Karpas-422 (cell line): ENCODE data around the gene ZBTB48. TPM values are rescaled to one million over a fixed set of nuclear protein-coding genes. Genes with fewer than 3 reads are reported as not detected.

Experiments used
- DNase-seq: peaks from one replicate; pipeline ENCODE4 v3.0.0-alpha.2; 2015
- H2AFZ ChIP-seq: fragments of 200-600 bp; sonication (generic); 2 replicates; pipeline ENCODE4 v1.6.1; 2014; ENCODE audit warnings: antibody characterized with exemption, low read length, mixed read lengths
- H3K27ac ChIP-seq: fragments of 200-600 bp; sonication (generic); 2 replicates; pipeline ENCODE4 v1.5.1; 2014; ENCODE audit warnings: mild to moderate bottlenecking, low read length, moderate library complexity
- H3K27me3 ChIP-seq: fragments of 200-600 bp; sonication (generic); 2 replicates; pipeline ENCODE4 v1.6.1; 2014; ENCODE audit warnings: low read length, mixed read lengths
- H3K36me3 ChIP-seq: fragments of 200-600 bp; sonication (generic); 2 replicates; pipeline ENCODE4 v1.6.1; 2014; ENCODE audit warnings: low read length, mixed read lengths; ENCODE audit not compliant: insufficient read depth
- H3K4me1 ChIP-seq: fragments of 200-600 bp; sonication (generic); 2 replicates; pipeline ENCODE4 v1.6.1; 2014; ENCODE audit warnings: mild to moderate bottlenecking, low read length, mixed read lengths
- H3K4me2 ChIP-seq: fragments of 200-600 bp; sonication (generic); 2 replicates; pipeline ENCODE4 v1.6.1; 2014; ENCODE audit warnings: low read length, low read depth, mild to moderate bottlenecking; ENCODE audit not compliant: poor library complexity, severe bottlenecking
- H3K4me3 ChIP-seq: fragments of 200-600 bp; sonication (generic); 2 replicates; pipeline ENCODE4 v1.5.1; 2014; ENCODE audit warnings: mild to moderate bottlenecking, antibody characterized with exemption, low read length, mixed read lengths
- H3K79me2 ChIP-seq: fragments of 200-600 bp; sonication (generic); 2 replicates; pipeline ENCODE4 v1.6.1; 2014; ENCODE audit warnings: mild to moderate bottlenecking, low read length, mixed read lengths
- H3K9ac ChIP-seq: fragments of 200-600 bp; sonication (generic); 2 replicates; pipeline ENCODE4 v1.6.0; 2014; ENCODE audit warnings: low read length
- H3K9me2 ChIP-seq: fragments of 200-600 bp; sonication (generic), shearing (Covaris generic); replicated peaks from 2 replicates; pipeline ENCODE4 v1.6.0; 2014; ENCODE audit warnings: mild to moderate bottlenecking, low read length, moderate library complexity; ENCODE audit not compliant: insufficient read depth
- H3K9me3 ChIP-seq: fragments of 300-700, 200-600 bp; sonication (generic); 2 replicates; pipeline ENCODE4 v1.6.1; 2014; ENCODE audit warnings: low read length, mixed read lengths
- H4K20me1 ChIP-seq: fragments of 200-600 bp; sonication (generic); 2 replicates; pipeline ENCODE4 v1.6.1; 2014; ENCODE audit warnings: mild to moderate bottlenecking, antibody characterized with exemption, low read length, low read depth; ENCODE audit not compliant: insufficient read depth
- total RNA-seq: library from RNA; depleted of rRNA; stranded (reverse); fragments of >200 nt; shearing (Covaris generic); gene quantifications from 2 replicates; pipeline ENCODE4 v1.2.3, GENCODE V29; 2014; ENCODE audit warnings: low replicate concordance

Gene ZBTB48
- total RNA-seq, 1 experiment from 2014 or later = 36.3 TPM

- Histone ChIP-seq H3K27me3 (no peaks in the 10 kb centered on the region), H2AFZ (no peak overlapping the region), H3K79me2 (peaks cover 22% of the 10 kb centered on the region), H3K4me2 (no peak overlapping the region), H3K9me3 (no peaks in the 10 kb centered on the region), H3K9ac (no peak overlapping the region), H3K4me1 (peaks cover 29% of the 10 kb centered on the region), H3K4me3 (no peak overlapping the region), H3K36me3 (peaks cover 16% of the 10 kb centered on the region), H3K27ac (no peak overlapping the region), H4K20me1 (peaks cover 20% of the 10 kb centered on the region), H3K9me2 (no peaks in the 10 kb centered on the region)
- DNase-seq = no peak
Measured at GRCh38 chr1:6585841-6586240, 6.0 kb downstream of the ZBTB48 start.

- no peak overlapping the region for H3K4me3 ChIP-seq
- H3K4me2 ChIP-seq = no peak overlapping the region
- H3K9ac ChIP-seq = no peak overlapping the region
- H3K9me3 ChIP-seq = no peaks in the 10 kb centered on the region
- H3K4me1 ChIP-seq = peaks cover 23% of the 10 kb centered on the region
- H3K36me3 ChIP-seq = peaks cover 16% of the 10 kb centered on the region
- H3K27ac ChIP-seq = no peak overlapping the region
- no peaks in the 10 kb centered on the region for H3K9me2 ChIP-seq
- no peaks in the 10 kb centered on the region for H3K27me3 ChIP-seq
- H3K79me2 ChIP-seq = peaks cover 16% of the 10 kb centered on the region
- peaks cover 16% of the 10 kb centered on the region for H4K20me1 ChIP-seq
- DNase-seq = no peak
- H2AFZ ChIP-seq = no peak overlapping the region
Measured at GRCh38 chr1:6586404-6586816, 6.6 kb downstream of the ZBTB48 start.

- H3K9me2 ChIP-seq = no peaks in the 10 kb centered on the region
- peaks cover 16% of the 10 kb centered on the region for H3K36me3 ChIP-seq
- DNase-seq = no peak
- no peak overlapping the region for H3K4me2 ChIP-seq
- no peak overlapping the region for H3K4me3 ChIP-seq
- no peak overlapping the region for H2AFZ ChIP-seq
- H4K20me1 ChIP-seq = peaks cover 11% of the 10 kb centered on the region; the same call in 1 of the 2 replicates
- H3K9ac ChIP-seq = no peak overlapping the region
- peaks cover 6% of the 10 kb centered on the region for H3K79me2 ChIP-seq
- peak overlapping the region; percentile 12; the same call in 1 of the 2 replicates for H3K27ac ChIP-seq
- H3K27me3 ChIP-seq = no peaks in the 10 kb centered on the region
- H3K9me3 ChIP-seq = no peaks in the 10 kb centered on the region
- peaks cover 15% of the 10 kb centered on the region for H3K4me1 ChIP-seq
Measured at GRCh38 chr1:6587261-6588005, 7.6 kb downstream of the ZBTB48 start.

- no peaks in the 10 kb centered on the region for H3K9me3 ChIP-seq
- peaks cover 15% of the 10 kb centered on the region for H3K4me1 ChIP-seq
Measured at GRCh38 chr1:6588128-6588892, 8.5 kb downstream of the ZBTB48 start.

GRCh38 chr1:6588893-6589520 is 9.2 kb downstream of the ZBTB48 start:
- Histone ChIP-seq H4K20me1 (peaks cover 11% of the 10 kb centered on the region; the same call in 1 of the 2 replicates), H3K79me2 (no peaks in the 10 kb centered on the region), H3K27me3 (no peaks in the 10 kb centered on the region), H3K4me2 (no peak overlapping the region), H3K36me3 (peaks cover 16% of the 10 kb centered on the region), H3K4me3 (no peak overlapping the region), H3K27ac (no peak overlapping the region), H3K4me1 (peaks cover 15% of the 10 kb centered on the region), H3K9me3 (no peaks in the 10 kb centered on the region), H3K9me2 (no peaks in the 10 kb centered on the region), H2AFZ (no peak overlapping the region), H3K9ac (no peak overlapping the region)
- DNase-seq = no peak

More at GRCh38 chr1:6588128-6588892, 8.5 kb downstream of the ZBTB48 start:
- Histone ChIP-seq H3K9ac (no peak overlapping the region), H3K79me2 (no peaks in the 10 kb centered on the region), H2AFZ (no peak overlapping the region), H3K36me3 (peaks cover 16% of the 10 kb centered on the region), H3K4me2 (no peak overlapping the region), H3K27ac (no peak overlapping the region), H3K9me2 (no peaks in the 10 kb centered on the region), H3K27me3 (no peaks in the 10 kb centered on the region), H3K4me3 (no peak overlapping the region), H4K20me1 (peaks cover 11% of the 10 kb centered on the region; the same call in 1 of the 2 replicates)
- DNase-seq = no peak

- Histone ChIP-seq H4K20me1 (peaks cover 11% of the 10 kb centered on the region; the same call in 1 of the 2 replicates), H3K4me3 (no peak overlapping the region), H3K27me3 (no peaks in the 10 kb centered on the region), H3K9ac (no peak overlapping the region), H3K79me2 (no peaks in the 10 kb centered on the region), H3K4me1 (peaks cover 15% of the 10 kb centered on the region), H3K36me3 (peaks cover 16% of the 10 kb centered on the region), H3K27ac (no peak overlapping the region), H3K9me2 (no peaks in the 10 kb centered on the region), H2AFZ (no peak overlapping the region), H3K4me2 (no peak overlapping the region), H3K9me3 (no peaks in the 10 kb centered on the region)
- no peak for DNase-seq
Measured at GRCh38 chr1:6590046-6590445, 10.3 kb downstream of the ZBTB48 start.

- Histone ChIP-seq H3K4me3 (no peak overlapping the region), H3K27ac (no peak overlapping the region), H3K79me2 (no peaks in the 10 kb centered on the region), H3K4me2 (no peak overlapping the region), H3K9me3 (no peaks in the 10 kb centered on the region), H3K4me1 (peaks cover 15% of the 10 kb centered on the region), H3K9ac (no peak overlapping the region), H4K20me1 (peaks cover 14% of the 10 kb centered on the region; the same call in 1 of the 2 replicates), H3K27me3 (no peaks in the 10 kb centered on the region), H3K36me3 (peaks cover 16% of the 10 kb centered on the region), H2AFZ (no peak overlapping the region), H3K9me2 (no peaks in the 10 kb centered on the region)
- no peak for DNase-seq
Measured at GRCh38 chr1:6591222-6591621, 11.4 kb downstream of the ZBTB48 start.

- H3K27me3 ChIP-seq = no peaks in the 10 kb centered on the region
- H3K9ac ChIP-seq = no peak overlapping the region
- DNase-seq = no peak
- no peak overlapping the region for H3K4me2 ChIP-seq
- no peaks in the 10 kb centered on the region for H3K79me2 ChIP-seq
- H3K36me3 ChIP-seq = peaks cover 16% of the 10 kb centered on the region
- no peak overlapping the region for H3K27ac ChIP-seq
- H3K4me1 ChIP-seq = peaks cover 13% of the 10 kb centered on the region
- no peak overlapping the region for H3K4me3 ChIP-seq
- H4K20me1 ChIP-seq = peaks cover 14% of the 10 kb centered on the region; the same call in 1 of the 2 replicates
- no peak overlapping the region for H2AFZ ChIP-seq
- H3K9me2 ChIP-seq = no peaks in the 10 kb centered on the region
- no peaks in the 10 kb centered on the region for H3K9me3 ChIP-seq
Measured at GRCh38 chr1:6591644-6592043, 11.8 kb downstream of the ZBTB48 start.
